ENCODE results near the gene CALCB. TPM values are rescaled to one million over a fixed set of nuclear protein-coding genes. Genes with fewer than 3 reads are reported as not detected.
A peak's percentile ranks its signal among the peaks of the same experiment; 100 is the strongest.
"Not testable (repeated sequence)": the region's sequence is repeated elsewhere in the genome, so short reads cannot be mapped to it uniquely, and the experiment has no call there.

Gene CALCB, protein sequence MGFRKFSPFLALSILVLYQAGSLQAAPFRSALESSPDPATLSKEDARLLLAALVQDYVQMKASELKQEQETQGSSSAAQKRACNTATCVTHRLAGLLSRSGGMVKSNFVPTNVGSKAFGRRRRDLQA
- total RNA-seq (2014; rRNA removed; shearing (Covaris generic)): not detected in 2 replicates

DNA sequence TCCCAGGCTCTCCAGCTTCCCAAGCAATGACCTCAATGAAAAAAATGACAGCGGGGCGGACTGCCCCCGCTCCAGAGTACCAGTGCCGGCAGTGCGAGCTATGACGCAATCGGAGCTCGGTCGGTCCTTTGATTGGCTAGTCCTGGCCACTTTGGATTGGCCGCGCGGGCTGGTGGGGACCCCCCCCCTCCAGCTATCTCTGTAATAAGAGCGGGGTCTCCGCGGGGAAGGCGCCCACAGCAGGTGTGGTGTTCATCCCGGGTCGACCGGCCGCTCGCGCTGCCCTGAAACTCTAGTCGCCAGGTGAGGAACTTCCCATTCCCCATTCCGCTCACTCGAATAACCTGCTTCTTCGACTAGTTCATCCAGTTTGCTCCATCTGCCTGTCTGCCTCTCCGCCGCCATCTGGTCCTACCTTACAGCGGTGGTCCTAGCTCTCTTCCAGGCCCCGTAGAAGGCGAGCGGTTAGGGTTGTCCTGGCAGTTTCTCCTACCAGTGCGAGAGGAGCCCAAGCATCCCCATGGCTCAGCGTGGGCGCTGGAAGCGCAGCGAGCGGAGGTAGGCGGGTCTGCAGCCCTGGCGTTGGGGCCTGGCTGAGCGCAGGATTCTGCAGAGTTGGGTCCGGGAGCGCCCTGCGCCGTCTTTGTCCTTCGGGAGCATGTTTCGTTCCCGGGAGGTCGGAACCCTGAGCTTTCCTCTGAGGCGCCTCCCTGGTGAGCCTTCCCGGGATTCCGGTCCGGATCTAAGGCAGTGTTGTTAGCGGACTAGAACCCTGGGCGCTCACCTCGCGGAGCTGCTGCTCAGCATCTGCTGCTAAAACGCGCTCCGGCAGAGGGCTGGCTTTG is at the start of gene CALCB:
Gene CALCB (plus strand): TSS at position 233 of the 845 bp plus-strand sequence. CDS start 1,126 bp downstream, outside the sequence.
- DNase-seq (ENCODE audit: low read depth): no peak

DNA sequence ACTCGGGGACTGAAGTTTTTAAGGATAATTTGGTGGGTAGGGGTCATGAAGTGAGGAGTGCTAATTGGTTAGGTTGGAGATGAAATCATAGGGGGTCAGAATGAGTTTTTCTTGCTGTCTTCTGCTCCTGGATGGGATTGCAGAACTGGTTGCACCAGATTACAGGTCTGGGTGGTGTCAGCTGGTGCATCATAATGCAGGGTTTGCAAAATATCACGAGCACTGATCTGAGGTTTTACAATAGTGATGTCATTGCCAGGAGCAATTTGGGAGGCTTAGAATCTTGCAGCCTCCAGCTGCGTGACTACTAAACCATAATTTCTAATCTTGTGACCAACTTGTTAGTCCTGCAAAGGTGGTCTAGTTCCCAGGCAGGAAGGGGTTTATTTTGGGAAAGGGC is 46.4 kb upstream of the CALCB start:
- no peak for DNase-seq (ENCODE audit: low read depth)

DNA sequence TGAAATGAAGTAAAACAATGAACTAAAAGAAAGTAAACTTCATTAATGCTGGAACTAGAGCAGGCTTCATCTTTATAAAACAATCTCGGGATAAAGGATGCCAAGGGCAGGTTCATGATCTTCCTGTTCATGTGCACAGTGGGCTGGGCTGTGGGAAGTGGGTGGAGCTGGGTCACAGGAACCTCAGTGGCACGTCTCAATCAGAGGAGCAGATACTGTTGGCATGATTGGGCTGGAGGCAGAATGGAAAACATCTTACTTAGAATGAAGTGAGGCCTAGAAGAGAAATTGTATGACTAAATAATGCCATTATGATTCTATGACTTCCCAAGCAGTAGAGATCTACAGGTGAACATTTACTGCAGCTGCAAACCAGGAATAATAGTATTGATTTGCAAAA is 45.4 kb upstream of the CALCB start:
- DNase-seq (ENCODE audit: low read depth): no peak

DNA sequence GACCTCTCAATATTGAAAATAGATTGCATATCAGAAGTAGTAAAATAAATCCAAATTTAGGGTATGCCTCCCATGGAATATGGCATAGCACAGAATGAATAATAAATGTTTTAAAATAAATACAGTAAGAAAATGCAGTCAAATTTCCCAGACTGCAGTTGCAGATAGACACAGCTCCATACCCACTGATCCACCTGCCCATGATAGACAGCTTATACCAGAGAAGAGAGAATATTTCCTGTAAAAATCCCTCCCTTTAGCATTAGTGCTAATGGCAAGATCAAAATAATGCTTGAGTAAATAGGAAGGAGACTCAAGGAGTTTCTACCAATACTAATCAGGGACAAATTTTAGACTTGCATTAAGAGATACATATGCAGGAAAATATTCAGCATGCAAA is 45.0 kb upstream of the CALCB start:
- DNase-seq (ENCODE audit: low read depth): no peak

DNA sequence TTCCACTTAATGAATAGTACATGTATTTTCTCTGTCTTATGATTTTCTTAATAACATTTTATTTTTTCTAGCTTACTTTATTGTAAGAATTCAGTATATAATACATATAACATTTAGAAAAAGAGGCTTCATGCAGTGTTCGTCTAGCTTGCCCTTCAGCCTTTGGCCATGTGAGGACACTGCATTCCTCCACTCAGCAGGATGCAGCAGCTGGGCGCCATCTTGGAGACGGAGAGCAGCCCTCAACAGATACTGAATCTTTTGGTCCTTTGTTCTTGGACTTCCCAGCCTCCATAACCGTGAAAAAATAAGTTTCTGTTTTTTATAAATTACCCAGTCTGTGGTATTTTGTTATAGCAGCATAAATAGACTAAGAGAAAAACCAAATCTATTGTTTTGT is 41.4 kb upstream of the CALCB start:
- DNase-seq (ENCODE audit: low read depth): not testable (repeated sequence)

DNA sequence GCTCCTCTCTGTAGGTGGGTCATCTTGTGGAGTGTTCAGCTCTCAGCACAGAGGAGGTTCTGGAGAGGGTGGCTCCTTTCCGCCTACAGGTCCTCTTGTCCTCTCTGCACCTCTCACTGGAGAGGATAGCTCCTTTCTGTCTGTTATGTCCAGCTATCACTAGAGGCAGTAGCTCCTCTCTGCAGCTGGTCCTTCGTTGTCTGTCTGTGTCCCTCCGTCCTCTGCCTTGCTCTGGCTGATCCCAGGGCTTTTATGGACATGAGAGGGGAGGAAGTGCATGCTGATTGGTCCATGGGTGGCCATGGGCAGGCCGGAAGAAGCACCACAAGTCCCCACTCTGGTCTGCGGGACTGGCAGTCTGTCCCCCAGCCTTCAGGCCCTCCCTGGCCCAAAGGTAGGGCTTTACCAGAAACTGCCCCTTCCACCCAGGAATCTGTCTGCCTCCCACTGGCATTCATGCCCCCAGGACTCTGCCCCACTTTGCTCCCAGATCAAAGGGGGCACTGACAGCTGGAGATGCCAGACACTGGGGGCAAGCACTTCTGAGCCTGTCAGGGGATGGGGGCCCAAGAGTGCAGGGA is 38.6 kb upstream of the CALCB start:
- peak; percentile 7 for DNase-seq (ENCODE audit: low read depth)

DNA sequence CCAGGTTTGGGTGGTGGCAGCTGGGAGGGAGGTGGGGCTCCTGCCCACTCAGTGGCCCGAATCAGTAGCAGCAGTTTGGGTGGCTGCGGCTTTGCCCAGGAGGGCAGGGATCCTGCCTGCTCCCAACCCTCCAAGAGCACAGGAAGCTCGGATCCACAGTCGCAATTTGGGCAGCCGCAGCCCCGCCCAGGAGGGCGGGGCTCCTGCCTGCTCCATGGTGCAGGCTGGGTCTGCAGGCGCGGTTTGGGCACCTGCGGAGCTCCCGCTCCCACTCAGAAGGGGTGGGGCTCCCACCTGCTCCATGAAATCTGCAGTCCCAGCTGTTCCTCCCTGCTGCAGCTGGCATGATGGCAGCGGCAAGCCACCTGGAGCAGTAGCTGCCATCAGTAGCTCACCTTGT is 38.1 kb upstream of the CALCB start:
- DNase-seq (ENCODE audit: low read depth): no peak

DNA sequence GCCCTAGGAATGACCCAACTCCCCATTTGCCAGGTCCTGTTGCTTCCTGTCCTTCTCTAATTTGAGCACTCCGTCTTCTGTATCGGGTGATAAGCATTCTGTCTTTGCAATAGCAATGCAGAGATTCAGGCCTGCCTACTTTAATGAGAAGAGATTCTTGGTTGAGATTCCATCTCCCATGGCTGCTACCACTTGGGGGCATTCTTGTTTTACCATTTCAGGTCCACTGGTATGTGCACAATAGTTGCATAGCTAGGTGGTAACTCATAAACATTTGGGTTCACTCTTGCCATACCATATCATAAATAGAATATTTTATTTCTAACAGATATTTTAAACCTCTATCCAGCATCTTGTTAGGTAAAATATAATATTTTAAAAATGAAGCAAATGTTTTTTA is 34.4 kb upstream of the CALCB start:
- DNase-seq (ENCODE audit: low read depth): peak; percentile 17

DNA sequence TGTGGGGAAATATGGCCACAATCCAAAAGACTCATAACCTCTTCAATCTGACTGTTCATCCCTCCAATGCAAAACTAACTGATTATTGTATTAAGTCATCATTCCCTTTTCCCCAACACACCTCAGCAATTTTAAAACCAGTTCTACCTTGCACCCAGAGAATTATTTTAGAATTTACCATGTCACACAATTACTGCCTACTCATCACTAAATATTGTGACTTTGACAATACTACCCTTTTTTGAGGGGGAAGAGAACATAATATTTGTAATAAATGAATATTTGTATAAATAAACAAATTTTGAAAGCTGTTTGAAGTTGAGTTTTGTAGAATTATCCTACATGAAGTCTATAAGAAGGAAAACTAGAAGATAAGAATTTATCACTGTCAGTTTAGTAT is 28.2 kb upstream of the CALCB start:
- DNase-seq (ENCODE audit: low read depth): no peak

DNA sequence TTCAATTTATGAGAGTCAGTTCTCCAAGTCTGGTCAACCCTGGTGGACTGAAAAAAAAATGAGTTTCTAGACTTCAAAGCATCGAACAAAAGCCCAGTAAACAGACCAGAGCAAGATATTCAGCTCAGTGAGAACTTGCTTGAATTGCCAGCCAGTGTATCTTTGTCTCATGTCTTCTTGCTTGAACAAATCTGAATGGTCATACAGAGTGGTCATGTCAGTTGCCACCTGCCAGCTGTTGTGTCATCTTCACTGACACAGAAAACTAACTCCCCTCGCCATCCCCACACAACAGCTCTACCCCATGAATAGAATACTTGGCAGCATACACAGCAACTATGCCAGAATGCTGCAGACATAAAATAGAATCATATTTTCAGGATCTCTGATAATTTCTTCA is 27.5 kb upstream of the CALCB start:
- no peak for DNase-seq (ENCODE audit: low read depth)

DNA sequence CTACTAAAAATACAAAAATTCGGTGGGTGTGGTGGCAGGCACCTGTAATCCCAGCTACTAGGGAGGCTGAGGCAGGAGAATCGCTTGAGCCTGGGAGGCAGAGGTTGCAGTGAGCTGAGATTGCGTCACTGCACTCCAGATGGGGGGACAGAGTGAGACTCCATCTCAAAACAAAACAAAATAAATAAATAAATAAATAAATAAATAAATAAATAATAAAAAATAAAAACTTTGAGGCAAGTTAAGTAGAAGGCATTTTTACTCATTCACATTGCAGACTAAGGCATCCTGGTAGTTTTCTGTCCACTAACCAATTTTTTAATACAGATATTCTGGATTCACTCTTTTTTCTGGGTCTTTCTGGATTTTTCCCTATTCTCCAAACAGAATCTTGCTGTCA is 26.7 kb upstream of the CALCB start:
- DNase-seq (ENCODE audit: low read depth): not testable (repeated sequence)

DNA sequence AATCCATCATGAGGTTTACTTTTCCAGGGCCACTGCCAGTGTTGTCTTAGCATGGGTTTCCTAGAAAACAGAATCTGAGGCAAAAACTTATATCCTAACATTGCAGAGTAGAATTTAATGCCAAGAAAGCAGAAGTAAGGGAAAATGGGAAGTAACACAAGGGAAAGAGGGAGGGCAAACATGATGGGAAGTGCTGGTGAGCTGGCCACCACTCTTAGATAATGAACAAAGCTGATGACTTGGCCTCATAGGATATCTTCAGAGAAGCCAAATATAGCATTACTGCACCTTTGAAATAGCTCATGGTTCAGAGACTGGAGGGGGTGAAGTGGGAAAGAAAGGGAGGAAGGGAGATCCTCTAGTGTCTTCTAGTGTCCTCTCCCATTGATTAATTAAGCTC is 24.8 kb upstream of the CALCB start:
- DNase-seq (ENCODE audit: low read depth): no peak

DNA sequence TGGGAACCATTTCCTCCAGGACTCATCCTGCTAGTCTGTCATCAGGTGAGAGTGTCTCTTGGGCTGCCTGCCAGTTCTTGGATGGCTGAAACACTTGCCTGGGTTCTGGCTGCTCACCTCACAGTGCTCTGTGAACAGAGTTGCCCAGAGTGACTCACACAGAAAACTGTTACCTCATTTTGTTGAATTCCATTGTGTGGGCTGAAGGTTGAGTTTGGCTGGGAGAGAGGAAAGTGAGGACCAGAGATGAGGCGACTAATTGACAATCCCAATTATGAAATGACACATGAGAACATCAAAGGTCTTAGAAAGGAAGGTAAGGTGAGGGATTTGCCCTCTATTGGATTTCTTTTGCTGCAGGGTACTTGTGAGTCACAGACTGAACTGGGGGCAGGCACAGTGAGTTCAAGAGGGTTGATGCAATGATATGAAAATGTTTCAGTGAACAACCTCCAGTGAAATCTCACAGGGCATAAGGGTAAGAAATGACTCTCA is 20.2 kb upstream of the CALCB start:
- no peak for DNase-seq (ENCODE audit: low read depth)

DNA sequence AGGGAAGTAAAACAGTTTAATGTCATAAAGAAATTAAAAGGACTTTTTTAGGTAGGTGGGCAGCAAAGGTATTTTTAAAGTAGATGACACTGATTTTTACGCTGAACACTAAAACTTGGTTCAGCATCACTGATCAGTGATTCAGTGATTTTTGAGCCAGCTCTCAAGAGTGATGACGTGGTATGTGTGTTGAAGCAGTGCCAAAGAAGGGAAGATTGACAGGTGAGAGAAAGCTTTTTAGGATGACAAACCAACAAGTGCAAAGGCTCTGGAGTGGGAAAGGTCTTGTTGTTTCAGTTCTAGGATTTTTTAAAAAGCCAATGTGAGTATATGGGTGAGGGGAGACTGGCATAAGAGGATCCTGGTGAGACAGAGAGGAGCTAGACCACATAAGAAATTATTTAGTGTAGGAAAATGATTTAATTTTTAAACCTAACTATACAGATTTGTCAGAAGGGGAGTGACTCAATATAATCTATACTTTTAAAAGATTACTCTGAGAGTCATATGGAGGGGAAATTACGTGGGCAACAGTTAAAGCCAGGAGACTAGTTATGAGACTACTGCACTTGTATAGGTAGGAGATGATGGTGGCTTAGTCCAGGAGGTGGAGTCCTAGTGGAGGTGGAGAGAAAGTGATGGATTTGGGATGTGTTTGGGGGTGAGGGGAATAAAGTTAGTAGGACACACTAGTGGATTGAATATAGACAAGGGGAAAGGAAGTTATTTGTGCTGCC is 17.6 kb upstream of the CALCB start:
- DNase-seq (ENCODE audit: low read depth): no peak

DNA sequence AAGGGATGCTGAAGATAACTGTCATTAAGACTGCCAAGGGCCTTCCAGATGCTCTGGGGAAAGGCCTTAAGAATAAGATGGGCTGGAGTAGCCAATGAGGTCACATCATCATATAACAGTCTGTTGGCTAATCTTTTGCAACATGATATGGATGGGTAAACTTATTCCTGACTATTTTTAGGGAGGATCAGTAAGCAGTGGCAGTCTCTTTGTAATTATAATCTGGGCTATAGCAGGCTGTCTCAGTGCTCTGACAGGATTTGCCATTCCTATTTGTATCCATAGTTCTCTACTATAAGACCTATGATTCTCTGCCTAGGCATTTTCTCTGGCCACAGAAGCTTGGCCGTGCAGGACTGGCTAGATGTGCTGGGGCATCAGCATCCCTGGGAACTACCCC is 16.1 kb upstream of the CALCB start:
- no peak for DNase-seq (ENCODE audit: low read depth)

DNA sequence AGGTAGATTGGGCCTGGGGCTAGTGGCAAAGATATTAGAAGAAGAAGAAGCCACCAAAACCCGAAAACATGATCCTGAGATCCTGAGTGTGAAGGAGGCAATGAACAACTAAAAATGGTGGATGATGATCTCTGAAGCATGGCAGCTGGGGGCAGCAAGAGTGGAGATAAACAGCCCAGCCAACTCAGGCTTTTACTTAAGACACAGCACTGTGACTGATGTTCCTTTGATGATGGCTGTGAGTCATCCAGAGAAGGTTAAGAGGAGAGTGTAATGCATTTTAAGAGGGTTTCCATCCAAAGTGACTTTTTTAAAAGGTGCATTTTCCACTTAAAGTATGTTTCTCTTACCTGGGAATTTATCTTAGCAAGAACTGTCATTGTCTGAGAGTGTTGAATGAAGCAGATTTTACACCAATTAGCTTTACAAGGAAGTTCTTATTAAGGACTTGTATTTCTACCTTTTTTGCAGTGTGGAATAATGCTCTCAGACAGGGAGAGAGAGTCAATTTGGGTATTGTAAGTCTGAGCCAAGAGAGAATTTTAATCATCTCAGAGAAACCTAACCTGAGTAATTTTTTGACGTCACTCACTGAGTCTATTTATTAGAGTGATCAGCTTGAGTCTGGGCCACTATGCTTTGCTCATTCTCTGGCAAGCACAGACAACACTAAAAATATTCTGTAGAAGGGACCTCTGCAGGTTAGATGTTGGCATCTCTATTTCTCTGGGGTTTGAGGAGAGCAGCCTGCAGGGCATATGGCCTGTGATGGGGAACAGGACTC is 14.1 kb upstream of the CALCB start:
- DNase-seq (ENCODE audit: low read depth): no peak

DNA sequence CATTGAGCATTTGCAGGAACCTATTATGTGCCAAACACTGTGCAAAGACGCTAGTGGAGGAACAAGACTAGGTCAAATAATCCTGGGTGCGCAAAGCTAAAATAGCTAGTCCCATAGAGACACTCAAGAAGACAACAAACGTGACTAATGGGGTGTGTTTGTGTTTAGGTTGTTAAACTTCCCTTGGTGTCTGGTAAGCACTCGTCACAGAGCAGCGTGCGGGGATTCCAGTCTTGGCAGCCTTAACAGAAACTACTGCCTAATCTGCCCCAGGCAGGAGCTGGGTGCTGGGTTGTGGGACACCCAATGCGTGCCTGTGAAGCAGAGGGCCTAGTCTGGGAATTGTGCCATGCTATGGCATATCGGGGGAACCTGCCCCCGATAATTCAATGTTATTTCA is 10.8 kb upstream of the CALCB start:
- no peak for DNase-seq (ENCODE audit: low read depth)

DNA sequence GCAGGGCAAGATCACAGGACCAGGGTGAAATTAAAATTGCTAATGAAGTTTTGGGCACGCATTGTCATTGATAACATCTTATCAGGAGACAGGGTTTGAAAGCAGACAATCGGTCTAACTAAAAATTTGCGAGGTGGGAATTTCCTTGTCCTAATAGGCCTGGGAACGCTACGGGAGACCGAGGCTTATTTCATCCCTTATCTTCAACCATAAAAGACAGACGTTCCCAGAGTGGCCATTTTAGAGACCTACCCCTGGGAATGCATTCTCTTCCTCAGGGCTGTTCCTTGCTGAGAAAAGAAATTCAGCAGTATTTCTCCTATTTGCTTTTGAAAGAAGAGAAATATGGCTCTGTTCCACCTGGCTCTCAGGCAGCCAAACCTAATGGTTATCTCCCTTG is 3.6 kb upstream of the CALCB start:
- not testable (repeated sequence) for DNase-seq (ENCODE audit: low read depth)

DNA sequence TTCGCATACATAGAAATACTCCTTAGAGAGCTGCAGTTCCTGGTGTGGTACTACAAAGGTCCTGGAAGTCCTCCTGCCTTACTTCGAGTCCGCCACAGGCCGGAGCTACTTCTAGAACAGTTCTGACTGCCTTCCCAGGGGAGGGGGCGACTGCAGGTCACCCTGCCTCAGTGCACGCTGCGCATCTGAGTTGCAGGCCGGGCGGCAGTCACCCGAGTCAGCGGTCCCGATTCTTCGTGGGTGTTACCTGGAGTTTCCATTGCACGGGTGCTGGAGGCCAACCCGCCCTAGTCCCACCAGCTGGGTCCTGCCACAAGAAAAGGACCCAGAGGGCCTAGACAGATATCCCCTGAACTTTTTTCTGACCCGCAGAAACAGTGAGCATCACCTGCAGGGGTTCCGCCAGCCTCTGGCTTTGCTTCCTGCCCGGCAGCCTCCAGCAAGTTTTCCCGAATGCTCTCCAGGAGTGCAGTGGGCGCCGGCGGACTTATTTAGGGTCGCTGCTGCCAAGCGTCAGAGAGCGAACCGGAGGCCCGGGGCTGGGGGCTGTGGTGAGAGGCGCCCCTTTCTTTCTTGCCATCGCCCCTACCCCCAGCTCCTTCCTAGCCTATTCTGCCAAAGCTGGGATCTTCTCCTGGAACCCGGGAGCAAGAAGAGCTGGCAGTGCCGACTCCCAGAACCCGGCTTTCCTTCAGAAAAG is 1.7 kb upstream of the CALCB start:
- no peak for DNase-seq (ENCODE audit: low read depth)

DNA sequence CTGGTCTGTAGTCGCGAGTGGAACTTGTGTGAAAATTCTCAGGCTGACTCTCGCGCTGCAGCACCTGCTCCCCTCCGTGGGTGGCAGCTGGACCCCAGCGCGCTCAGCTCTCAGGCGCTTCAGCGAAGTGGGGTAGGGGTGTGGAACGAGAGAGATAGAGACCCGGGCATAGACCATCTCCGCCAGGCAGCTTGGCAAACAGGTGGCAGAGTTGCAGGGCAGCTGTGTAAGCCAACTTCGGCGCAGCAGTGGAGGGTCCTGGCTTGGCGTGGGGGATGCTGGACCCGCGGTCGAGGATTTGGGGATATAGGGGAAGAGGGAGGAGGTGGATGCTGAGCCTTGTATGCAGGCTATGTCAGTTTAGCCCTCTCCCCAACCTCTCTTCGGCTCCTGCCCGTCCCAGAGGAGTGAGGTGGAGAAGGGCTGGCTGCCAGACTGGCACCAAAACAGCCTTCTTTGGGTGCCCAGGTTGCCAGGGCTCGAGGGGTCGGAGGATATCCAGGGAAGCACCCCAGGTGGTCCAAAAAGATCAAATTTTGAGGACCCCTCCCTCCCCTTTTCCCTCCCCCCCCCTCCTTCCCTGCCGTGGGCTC is 746 bp upstream of the CALCB start:
- no peak for DNase-seq (ENCODE audit: low read depth)

Measured in M059J (cell line).